GM19238 (cell line): ENCODE results near the gene HIP1.
"Not testable (repeated sequence)": the region's sequence is repeated elsewhere in the genome, so short reads cannot be mapped to it uniquely, and the experiment has no call there.

Source experiments
- DNase-seq: peaks from one replicate; pipeline ENCODE4 v3.0.0; 2011; ENCODE audit warnings: low spot score; ENCODE audit not compliant: insufficient read length

HIP1 gene

DNA sequence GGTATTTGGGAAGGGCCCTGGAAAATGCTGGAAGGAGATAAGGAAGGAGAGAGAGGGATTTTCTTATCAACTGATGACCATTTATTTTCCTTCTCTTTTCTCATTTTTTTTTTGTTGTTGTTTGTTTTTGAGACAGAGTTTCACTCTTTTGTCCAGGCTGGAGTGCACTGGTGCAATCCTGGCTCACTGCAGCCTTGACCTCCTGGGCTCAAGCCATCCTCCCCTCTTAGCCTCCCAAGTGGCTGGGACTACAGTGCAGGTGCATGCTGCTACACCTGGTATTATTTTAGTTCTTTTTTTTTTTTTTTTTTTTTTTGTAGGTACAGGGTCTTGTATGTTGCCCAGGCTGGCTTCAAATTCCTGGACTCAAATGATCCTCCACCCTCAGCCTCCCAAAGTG lies 52.2 kb downstream of the HIP1 start:
- DNase-seq: no peak

DNA sequence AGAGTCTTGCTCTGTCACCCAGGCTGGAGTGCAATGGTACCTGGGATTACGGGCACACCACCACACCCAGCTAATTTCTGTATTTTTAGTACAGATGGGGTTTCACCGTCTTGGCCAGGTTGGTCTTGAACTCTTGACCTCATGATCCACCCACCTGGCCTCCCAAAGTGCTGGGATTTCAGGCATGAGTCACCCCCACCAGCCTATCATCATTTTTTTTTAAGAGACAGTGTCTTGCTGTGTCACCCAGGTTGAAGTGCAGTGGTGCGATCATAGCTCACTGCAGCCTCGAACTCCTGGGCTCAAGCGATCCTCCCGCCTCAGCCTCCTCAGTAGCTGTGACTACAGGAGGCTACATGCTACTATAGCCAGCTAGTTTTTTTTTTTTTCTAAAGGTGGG lies 56.7 kb downstream of the HIP1 start:
- DNase-seq: not testable (repeated sequence)

- no peak for DNase-seq
These were observed 59.7 kb downstream of the HIP1 start for GRCh38 chr7:75679060-75679459.

DNA sequence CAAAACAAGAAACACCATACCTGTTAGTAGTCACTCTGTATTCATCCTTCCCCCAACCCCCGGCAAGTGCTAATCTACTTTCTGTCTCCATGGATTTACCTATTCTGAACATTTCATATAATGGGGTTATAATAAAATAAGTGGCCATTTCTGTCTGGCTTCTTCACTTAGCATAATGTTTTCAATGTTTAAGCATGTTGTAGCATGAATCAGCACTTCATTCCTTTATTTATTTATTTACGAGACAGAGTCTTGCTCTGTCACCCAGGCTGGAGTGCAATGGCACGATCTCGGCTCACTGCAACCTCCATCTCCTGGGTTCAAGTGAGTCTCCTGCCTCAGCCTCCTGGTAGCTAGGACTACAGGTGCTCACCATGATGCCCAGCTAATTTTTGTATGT lies 69.2 kb downstream of the HIP1 start:
- no peak for DNase-seq

DNA sequence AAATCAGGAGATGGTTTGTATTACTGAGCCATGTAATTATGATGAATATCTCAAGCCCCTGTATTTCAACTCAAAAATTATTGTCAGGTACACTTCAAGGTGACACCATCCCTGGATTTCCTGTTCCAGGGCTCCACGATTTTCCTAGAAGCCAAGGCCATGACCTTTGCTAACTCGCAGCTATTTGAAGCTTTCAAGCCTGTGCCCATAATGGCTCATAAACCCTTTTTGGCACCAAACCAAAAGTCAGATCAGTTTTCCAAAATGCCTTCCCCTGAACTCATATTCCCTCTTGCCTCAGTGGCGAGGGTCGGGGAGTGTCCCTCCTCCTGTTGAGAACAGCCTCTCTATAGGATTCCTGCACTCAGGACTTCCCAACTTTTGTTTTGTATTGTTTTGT lies 70.8 kb downstream of the HIP1 start:
- DNase-seq: no peak

- DNase-seq: no peak
These were observed 75.3 kb downstream of the HIP1 start for GRCh38 chr7:75663302-75663907.

- DNase-seq: peak; percentile 62
These were observed 76.0 kb downstream of the HIP1 start for GRCh38 chr7:75662579-75663301.

GRCh38 chr7:75660566-75661215 lies 78.0 kb downstream of the HIP1 start:
- no peak for DNase-seq

GRCh38 chr7:75658802-75659201 lies 79.9 kb downstream of the HIP1 start:
- no peak for DNase-seq

- DNase-seq: no peak
These were observed 80.4 kb downstream of the HIP1 start for GRCh38 chr7:75658369-75658768.

DNA sequence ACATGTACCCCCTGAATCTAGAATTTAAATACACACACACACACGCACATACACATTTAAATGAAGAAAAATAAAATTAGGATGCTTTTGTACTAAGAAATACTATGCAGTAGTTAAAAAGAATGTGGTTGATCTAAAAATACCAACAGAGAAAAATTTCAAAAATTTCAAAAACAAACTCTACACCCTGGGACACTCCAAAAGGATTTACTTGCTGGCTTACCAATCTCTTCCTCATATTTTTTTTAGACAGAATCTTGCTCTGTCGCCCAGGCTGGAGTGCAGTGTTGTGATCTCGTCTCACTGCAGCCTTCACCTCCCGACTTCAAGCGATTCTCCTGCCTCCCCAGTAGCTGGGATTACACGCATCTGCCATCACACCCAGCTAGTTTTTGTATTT lies 80.9 kb downstream of the HIP1 start:
- no peak for DNase-seq

DNA sequence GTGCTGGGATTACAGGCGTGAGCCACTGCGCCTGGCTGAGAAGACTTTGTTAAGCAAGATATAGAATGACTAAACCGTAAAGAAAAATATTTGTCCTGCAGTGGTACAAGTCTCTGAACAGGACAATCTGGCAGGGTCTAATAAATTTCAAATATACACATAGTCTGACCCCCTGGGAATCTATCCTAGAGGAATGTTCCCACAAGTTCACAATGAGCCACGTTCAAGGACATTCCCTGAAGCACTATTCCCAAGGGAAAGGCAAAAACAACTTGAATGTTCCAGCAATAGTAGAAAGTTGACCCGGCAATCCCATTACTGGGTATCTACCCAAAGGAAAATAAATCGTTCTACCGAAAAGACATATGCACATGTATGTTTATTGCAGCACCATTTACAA lies 82.0 kb downstream of the HIP1 start:
- DNase-seq: no peak

DNA sequence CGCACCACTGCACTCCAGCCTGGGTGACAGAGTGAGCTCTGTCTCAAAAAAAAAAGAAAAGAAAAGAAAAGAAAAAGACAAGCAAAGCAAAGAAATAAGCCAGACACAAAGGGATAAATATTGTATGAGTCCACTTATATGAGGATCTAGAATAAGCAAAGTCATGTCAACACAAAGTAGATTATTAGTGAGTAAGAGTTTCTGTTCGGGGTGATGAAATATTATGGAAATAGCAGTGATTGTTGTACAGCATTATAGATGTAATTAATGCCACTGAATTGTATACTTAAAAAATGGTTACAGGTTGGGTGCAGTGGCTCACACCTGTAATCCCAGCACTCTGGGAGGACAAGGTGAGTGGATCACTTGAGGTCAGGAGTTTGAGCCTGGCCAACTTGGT lies 83.2 kb downstream of the HIP1 start:
- DNase-seq: no peak

- no peak for DNase-seq
These were observed 83.9 kb downstream of the HIP1 start for GRCh38 chr7:75654855-75655254.

- no peak for DNase-seq
These were observed 85.1 kb downstream of the HIP1 start for GRCh38 chr7:75653651-75654050.

GRCh38 chr7:75652788-75653187 lies 86.0 kb downstream of the HIP1 start:
- DNase-seq: no peak

GRCh38 chr7:75650681-75651080 lies 88.1 kb downstream of the HIP1 start:
- no peak for DNase-seq

DNA sequence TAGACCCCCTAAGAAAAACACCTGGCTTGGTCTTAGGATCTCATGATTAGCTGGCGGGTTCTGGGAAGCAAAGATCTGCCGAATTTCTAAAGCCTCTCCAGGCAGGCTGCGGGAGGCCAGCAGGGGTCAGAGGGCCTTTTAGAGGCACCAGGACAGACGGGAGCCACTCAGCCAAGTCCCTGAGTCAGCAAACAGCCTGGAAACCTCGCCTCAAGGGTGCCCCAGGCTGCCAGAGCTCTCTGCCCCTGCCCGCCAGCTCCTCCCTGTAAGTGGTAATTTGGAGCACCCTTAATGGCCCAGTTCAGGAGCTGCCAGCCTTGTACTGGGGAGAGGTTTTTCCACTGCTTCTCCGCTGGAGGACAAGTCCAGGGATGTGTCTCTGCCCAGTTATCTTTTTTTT lies 88.7 kb downstream of the HIP1 start:
- no peak for DNase-seq

GRCh38 chr7:75649462-75649861 lies 89.3 kb downstream of the HIP1 start:
- no peak for DNase-seq

DNA sequence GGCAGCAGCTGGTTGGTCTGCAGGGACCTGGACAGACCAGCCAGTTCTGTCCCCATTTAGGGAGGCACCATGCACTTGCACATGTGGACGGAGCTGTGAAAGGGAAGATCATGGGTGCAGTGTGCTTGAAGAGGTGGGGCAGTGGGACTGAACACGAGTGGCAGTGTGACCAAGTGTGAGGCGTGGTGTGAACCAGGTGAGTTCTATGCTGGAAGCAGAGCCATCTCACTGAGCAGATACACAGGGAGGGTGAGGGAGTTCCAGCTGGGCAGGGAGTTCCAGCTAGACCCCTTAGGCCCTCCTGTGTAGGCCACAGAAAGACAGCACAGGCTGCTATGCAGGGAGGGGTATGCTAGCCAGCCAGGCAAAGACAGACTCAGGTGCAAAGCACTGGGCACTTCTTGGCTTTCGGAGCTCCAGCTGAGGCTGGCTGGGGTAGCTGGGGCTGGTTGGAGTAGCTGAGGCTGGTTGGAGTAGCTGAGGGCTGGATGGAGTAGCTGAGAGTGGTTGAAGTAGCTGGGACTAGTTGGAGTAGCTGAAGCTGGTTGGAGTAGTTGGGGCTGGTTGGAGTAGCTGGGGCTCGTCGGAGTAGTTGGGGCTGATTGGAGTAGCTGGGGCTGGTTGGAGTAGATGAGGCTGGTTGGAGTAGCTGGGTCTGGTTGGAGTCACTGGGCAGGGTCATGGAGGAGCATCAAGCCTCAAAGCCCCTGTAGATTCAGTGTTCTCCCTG lies 90.9 kb downstream of the HIP1 start:
- no peak for DNase-seq

GRCh38 chr7:75646571-75647102 lies 92.1 kb downstream of the HIP1 start:
- no peak for DNase-seq

GRCh38 chr7:75645570-75645969 lies 93.2 kb downstream of the HIP1 start:
- DNase-seq: no peak
